ENCODE results near the gene REG4. TPM values are rescaled to one million over a fixed set of nuclear protein-coding genes. Genes with fewer than 3 reads are reported as not detected.
A peak's percentile ranks its signal among the peaks of the same experiment; 100 is the strongest.

The REG4 gene
- total and polyA plus RNA-seq, 8 donors, result not detected

- ATAC-seq (no peak), DNase-seq (no peak)
- intact Hi-C loops (cut with DNase I), result no loop called here
- H3K27me3 ChIP-seq, result no peaks in the 10 kb centered on the region
- H3K4me3 ChIP-seq, result no peak overlapping the region
- H3K9me3 ChIP-seq, result peaks cover 0 to 5% of the 10 kb centered on the region in 2 donors
- TF ChIP-seq, protein P1, sequence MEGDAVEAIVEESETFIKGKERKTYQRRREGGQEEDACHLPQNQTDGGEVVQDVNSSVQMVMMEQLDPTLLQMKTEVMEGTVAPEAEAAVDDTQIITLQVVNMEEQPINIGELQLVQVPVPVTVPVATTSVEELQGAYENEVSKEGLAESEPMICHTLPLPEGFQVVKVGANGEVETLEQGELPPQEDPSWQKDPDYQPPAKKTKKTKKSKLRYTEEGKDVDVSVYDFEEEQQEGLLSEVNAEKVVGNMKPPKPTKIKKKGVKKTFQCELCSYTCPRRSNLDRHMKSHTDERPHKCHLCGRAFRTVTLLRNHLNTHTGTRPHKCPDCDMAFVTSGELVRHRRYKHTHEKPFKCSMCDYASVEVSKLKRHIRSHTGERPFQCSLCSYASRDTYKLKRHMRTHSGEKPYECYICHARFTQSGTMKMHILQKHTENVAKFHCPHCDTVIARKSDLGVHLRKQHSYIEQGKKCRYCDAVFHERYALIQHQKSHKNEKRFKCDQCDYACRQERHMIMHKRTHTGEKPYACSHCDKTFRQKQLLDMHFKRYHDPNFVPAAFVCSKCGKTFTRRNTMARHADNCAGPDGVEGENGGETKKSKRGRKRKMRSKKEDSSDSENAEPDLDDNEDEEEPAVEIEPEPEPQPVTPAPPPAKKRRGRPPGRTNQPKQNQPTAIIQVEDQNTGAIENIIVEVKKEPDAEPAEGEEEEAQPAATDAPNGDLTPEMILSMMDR (IDR thresholded peaks at IDR 0.05), result no peak
- H3K4me1 ChIP-seq, result no peaks in the 10 kb centered on the region
- H3K36me3 ChIP-seq, result no peaks in the 10 kb centered on the region
- no peak overlapping the region for H3K27ac ChIP-seq
These were observed 43.8 kb downstream of the REG4 start for GRCh38 chr1:119767486-119767885.

DNA sequence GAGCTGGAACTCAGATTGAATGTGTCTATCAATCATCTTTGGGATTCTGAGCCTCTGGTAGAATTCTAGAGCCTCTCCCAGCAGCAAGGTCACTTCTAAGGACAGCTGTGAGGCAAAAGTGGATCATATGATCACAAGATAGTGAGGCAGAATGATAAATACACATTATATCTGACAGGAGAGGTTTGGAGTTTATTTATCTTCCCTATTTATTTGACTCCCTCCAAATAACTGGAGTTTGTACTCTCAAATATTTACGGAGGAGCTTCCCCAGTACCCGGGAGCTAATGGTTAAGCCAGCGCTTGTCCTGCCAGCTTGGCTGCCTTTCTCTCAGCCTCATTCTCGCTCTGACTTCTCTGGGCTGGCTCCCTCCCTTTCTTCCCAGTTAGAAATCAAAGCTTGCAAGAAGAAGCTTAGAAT lies 44.9 kb downstream of the REG4 start:
- Histone ChIP-seq H3K36me3 (no peaks in the 10 kb centered on the region), H3K27me3 (no peaks in the 10 kb centered on the region), H3K27ac (no peak overlapping the region), H3K4me1 (no peaks in the 10 kb centered on the region), H3K9me3 (peaks cover 0 to 5% of the 10 kb centered on the region in 2 donors), H3K4me3 (no peak overlapping the region)
- intact Hi-C loops (cut with DNase I), result no loop called here
- ATAC-seq (peak; percentile 33), DNase-seq (no peak)
- TF ChIP-seq, protein P1 (IDR thresholded peaks at IDR 0.05), result no peak

GRCh38 chr1:119764220-119764619 lies 47.0 kb downstream of the REG4 start:
- DNase-seq (no peak), ATAC-seq (no peak)
- no peak overlapping the region for H3K4me3 ChIP-seq
- H3K36me3 ChIP-seq, result no peaks in the 10 kb centered on the region
- peaks cover 0 to 5% of the 10 kb centered on the region in 2 donors for H3K9me3 ChIP-seq
- H3K4me1 ChIP-seq, result no peaks in the 10 kb centered on the region
- intact Hi-C loops (cut with DNase I), result no loop called here
- TF ChIP-seq, protein P1 (IDR thresholded peaks at IDR 0.05), result no peak
- H3K27ac ChIP-seq, result no peak overlapping the region
- H3K27me3 ChIP-seq, result no peaks in the 10 kb centered on the region

GRCh38 chr1:119762953-119763352 lies 48.3 kb downstream of the REG4 start:
- Histone ChIP-seq H3K9me3 (peaks cover 0 to 5% of the 10 kb centered on the region in 2 donors), H3K4me3 (no peak overlapping the region), H3K27me3 (no peaks in the 10 kb centered on the region), H3K27ac (no peak overlapping the region), H3K36me3 (no peaks in the 10 kb centered on the region), H3K4me1 (no peaks in the 10 kb centered on the region)
- intact Hi-C loops (cut with DNase I), result no loop called here
- no peak for ATAC-seq
- TF ChIP-seq, protein P1 (IDR thresholded peaks at IDR 0.05), result no peak
- DNase-seq, result no peak

DNA sequence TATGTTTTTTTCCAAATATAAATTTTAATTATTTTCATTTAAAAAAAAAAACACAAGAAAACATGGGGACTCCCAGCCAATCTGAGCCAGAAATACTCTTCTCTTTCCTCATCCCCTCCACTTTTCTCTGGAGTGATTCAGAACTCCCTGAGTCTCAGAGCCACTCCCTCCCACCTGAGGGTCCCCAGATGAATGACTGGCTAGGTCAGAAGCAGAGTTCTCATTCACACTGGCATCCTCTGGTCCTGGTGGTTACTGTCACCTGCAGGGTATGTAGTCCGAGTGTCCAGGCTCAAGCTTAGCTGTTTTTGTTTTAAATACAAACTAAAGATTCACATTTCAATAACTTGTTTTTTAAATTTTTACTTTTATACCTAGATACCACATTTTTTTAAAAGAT lies 48.9 kb downstream of the REG4 start:
- no peak for DNase-seq
- intact Hi-C loops (cut with DNase I), result no loop called here
- no peaks in the 10 kb centered on the region for H3K36me3 ChIP-seq
- H3K9me3 ChIP-seq, result peaks cover 0 to 5% of the 10 kb centered on the region in 2 donors
- no peaks in the 10 kb centered on the region for H3K27me3 ChIP-seq
- no peaks in the 10 kb centered on the region for H3K4me1 ChIP-seq
- H3K27ac ChIP-seq, result no peak overlapping the region
- ATAC-seq, result no peak
- TF ChIP-seq, protein P1 (IDR thresholded peaks at IDR 0.05), result no peak
- H3K4me3 ChIP-seq, result no peak overlapping the region
